DMS 273 treated with DMSO at 0.1 percent for 48 hours (cell line): ENCODE results near the gene FOSL2.

Source experiments
- DNase-seq: peaks from one replicate; lab custom pipeline; 2025; lab: John Stamatoyannopoulos, UW

Gene FOSL2

GRCh38 chr2:28395334-28396061, 2.8 kb downstream of the FOSL2 start:
- DNase-seq = peak; percentile 77

DNA sequence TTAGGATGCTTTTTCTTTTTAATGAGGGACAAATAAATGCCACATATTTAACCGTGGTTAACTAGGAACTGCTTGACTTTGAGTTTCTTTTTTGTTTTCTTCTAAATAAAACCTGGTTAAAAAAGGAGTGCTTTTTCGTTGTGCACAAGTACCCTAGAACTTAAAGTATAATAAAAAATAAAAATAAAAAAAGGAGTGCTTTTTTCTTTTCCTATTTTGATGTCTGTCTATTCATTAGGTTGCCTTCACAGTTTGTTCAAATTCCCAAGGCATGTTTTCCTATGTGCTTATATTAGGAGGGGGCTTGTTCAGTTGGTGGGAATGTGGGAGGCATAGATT, 4.4 kb downstream of the FOSL2 start:
- DNase-seq = no peak

- no peak for DNase-seq
Observed at GRCh38 chr2:28398101-28398834, 5.6 kb downstream of the FOSL2 start.

- no peak for DNase-seq
Observed at GRCh38 chr2:28399289-28399688, 6.6 kb downstream of the FOSL2 start.

GRCh38 chr2:28399956-28400355, 7.3 kb downstream of the FOSL2 start:
- no peak for DNase-seq

GRCh38 chr2:28400419-28400818, 7.8 kb downstream of the FOSL2 start:
- no peak for DNase-seq

DNA sequence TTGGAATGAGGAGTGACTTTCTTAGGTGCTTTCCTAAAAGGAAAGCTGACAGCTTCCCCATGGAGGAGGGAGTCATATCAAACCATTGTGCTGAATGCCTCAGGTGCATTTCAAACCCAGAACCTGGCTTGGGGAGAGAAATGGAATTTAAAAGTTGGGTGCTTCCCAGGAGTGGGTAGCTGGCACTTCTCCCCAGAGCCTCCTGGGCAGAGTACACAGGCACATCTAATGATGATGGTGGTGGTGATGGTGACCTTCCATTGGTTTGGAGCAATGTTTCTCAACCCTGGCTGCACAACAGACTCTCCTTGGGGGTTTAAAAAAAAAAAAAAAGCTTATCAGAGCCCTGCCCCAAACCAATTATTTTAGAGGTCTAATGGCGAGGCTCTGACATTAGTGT, 8.3 kb downstream of the FOSL2 start:
- no peak for DNase-seq

- no peak for DNase-seq
Observed at GRCh38 chr2:28401411-28401810, 8.8 kb downstream of the FOSL2 start.

DNA sequence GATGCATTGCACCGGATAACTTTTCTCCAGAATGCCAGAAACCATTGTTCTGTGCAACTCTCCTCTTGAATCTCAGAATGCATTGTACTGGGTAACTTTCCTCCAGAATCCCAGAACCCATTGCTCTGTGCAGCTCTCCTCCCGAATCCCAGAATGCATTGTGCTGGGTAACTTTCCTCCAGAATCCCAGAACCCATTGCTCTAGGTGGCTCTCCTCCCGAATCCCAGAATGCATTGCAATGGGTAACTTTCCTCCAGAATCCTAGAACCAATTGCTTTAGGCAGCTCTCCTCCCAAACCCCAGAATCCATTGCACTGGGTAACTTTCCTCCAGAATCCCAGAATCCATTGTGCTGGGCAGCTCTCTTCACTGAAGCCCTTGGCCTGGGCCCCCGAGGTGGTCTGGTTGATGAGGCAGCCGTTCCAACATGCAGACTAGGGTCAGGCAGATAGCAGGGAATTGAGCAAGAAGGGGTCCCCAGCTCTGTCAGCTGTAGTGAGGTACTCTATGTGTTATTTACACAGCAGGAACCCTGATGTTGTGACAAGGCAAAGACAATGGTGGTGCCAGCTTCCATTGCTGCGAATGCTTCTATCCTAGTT, 9.4 kb downstream of the FOSL2 start:
- no peak for DNase-seq

GRCh38 chr2:28403370-28403956, 10.8 kb downstream of the FOSL2 start:
- DNase-seq = no peak

GRCh38 chr2:28404086-28404485, 11.4 kb downstream of the FOSL2 start:
- DNase-seq = no peak

GRCh38 chr2:28405537-28405936, 12.9 kb downstream of the FOSL2 start:
- no peak for DNase-seq

- DNase-seq = no peak
Observed at GRCh38 chr2:28406276-28407096, 13.8 kb downstream of the FOSL2 start.

DNA sequence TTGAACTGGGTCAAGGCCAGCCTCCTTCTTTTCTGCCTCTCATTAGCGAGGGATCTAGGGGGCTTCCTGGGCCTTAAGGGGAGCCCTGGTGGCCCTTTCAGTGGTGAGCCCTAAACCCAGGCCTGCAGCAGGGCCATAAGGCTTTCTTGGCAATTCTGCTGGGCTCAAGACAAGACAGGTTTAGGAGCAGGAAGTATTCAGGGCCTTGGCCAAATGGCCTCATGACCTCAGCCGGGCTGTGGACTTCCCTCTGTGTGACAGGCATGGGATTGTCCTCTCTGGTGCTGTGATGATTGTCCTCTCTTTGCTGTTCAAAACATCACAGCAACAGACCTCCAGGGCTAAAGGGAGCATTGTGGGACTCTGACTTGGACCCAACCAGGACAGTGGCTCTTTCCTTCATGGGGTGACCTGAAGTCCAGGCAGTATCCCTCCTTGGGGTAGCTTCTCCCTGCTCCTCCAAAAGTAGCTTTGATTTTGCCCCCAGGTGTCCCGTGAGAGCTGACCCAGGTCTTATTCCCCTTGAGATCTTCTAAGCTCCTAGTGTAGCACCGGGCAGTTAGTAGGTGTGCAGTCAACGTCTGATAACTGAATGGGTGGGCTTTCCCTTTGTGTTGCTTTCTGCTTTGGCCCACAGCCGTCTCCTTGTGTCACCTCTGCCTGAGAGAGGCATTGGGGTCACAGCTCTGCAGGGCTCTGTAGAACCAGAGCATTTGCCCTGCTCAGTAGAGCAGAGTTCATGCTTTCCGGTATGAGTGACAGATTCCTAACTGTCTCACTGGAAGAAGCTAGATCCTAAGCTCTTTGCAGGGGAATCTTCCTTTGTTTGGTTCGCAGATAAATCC, 14.7 kb downstream of the FOSL2 start:
- no peak for DNase-seq

DNA sequence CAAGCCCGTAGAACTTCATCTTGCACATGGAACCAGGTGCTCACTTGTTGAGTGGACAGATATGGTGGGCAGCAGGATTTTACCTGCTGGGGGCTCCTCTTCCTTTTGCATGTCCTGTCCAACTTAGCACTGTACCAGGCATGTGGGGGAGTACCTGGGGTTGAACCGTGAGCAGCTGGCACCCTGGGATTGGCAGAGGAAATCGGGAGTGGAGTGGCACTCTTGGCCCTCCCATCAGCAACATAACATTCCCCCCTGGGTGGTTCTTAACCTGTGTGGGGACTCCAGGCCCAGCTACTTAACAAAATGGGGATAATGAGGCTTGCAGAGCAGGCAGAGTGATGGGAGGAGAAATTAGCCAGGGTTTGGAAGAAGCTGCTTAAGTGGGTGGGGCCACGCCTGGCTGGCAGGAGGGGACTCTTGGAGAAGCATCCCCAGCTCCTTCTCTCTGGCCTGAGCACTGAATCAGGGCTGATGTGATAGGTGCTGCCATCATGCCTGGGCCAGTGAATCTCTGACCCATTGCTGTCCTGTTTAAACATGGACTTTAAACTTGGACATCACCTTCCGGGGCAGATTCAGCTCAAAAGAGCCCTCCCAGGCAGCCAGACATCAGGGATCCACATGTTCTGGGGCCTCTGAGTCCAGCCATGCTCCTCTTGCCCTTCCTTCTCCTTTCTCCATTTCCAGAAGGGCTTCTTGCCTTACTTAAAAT, 15.5 kb downstream of the FOSL2 start:
- no peak for DNase-seq

DNA sequence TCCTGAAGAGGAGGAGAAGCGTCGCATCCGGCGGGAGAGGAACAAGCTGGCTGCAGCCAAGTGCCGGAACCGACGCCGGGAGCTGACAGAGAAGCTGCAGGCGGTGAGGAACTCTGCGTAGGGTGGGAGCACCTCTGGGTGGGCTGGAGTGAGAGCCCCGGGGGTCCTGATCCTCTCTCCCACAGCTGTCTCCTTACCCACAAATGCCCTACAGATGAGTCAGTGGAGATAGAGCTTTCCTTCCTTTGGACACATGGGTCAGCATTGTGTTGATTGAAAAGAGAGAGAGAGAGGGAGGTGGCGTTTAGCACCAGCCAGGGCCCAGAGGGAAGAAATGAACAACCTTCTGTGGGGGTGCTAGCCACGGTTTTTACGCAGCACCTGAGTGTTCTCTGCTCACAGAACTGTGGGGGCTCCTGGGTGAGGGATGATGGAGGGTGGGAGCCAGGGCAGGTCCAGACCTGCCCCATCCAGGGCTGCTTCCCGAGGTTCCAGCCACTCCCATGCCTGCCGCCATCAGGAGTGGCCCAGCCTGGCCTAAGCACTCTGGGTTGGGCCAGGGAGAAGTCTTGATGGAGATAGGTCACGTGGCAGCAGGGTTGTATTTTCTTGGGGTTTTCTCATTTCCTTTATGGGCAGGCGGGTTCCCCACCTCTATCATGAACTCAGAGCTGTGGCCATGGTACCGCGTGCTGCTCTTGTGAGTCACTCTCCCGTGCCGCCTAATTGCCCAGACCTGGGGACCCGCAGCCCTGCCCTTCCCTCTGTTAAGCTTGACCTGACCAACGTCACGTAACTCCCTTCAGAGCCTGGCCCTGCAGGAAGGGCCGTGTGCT, 16.3 kb downstream of the FOSL2 start:
- no peak for DNase-seq

DNA sequence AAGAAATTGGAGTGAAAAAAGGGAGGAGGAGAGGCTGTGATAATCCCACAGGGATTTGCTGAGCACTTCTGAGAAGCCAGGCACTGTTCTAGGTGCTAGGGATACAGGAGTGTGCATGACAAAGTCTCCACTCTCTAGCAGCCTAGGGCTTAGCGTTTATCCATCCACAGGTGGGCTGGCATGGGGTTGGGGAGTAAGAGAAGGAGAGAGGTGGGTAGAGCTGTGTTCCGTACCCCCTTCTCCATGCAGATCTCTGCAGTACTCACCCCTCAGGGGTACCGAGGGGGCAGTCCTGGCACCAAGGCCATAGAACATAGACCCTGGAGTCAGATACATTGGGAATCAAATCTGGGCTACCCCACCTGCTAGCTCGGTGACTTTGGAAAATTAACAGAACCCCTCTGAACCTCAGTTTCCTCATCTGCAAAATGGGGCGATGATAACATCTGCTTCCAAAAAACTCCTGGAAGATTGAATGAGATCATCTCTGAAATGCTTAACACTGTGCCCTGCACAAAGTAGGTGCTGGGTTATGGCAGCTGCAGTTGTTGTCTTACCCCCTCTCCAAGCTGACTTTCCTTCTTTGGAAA, 18.6 kb downstream of the FOSL2 start:
- DNase-seq = no peak

GRCh38 chr2:28411956-28412609, 19.4 kb downstream of the FOSL2 start:
- no peak for DNase-seq
